GM12878 (cell line): ENCODE data around the gene SLMAP. TPM values are rescaled to one million over a fixed set of nuclear protein-coding genes. Genes with fewer than 3 reads are reported as not detected.

Experiments used
- ATAC-seq: fragments of 200-7000 bp; cut with Tn5 transposase; 3 replicates; pipeline ENCODE4 v1.9.1; 2020; ENCODE audit warnings: mild to moderate bottlenecking, moderate library complexity
- BruUV-seq: library from RNA; stranded (reverse); fragments of 400-500 nt; replicated peaks from 2 replicates; lab custom pipeline; 2021; lab: Mats Ljungman, UMichigan
- CTCF ChIA-PET: fragments of 300-600 bp; sonication (Branson Sonifier 250); formaldehyde crosslinking; extraction: SDS; loops from one replicate; lab custom pipeline; 2021; ENCODE audit warnings: inconsistent platforms; lab: Yijun Ruan, JAX
- POLR2A ChIA-PET: fragments of 350-600 bp; formaldehyde crosslinking; extraction: SDS; loops from one replicate; lab custom pipeline; 2021; ENCODE audit warnings: inconsistent platforms; lab: Charles Lee
- RAD21 ChIA-PET: fragments of 300-600 bp; sonication (Branson Sonifier 250); formaldehyde crosslinking; loops from one replicate; lab custom pipeline; 2023; ENCODE audit warnings: antibody characterized with exemption; ENCODE audit not compliant: unreplicated experiment; lab: Charles Lee
- SMC1A ChIA-PET: fragments of 300-600 bp; sonication (Branson Sonifier 250); formaldehyde crosslinking; loops from one replicate; lab custom pipeline; 2023; ENCODE audit not compliant: unreplicated experiment, uncharacterized antibody; lab: Charles Lee
- DNase-seq: peaks from one replicate; pipeline ENCODE4 v3.0.0-alpha.2; 2011; ENCODE audit warnings: low read depth, low spot score
- FAIRE-seq: peaks from 3 replicates; lab custom pipeline; 2011; peaks lifted over from hg19 to GRCh38; lab: Jason Lieb, UNC
- H2AFZ ChIP-seq: 2 replicates; pipeline ENCODE4 v1.6.0; 2011; ENCODE audit warnings: low read depth, low read length, control low read depth; ENCODE audit not compliant: control insufficient read depth
- H3K27ac ChIP-seq: 2 replicates; pipeline ENCODE4 v1.5.1; 2011; ENCODE audit warnings: control low read depth; ENCODE audit not compliant: control insufficient read depth, insufficient read depth
- H3K27me3 ChIP-seq, 2 experiments: replicated peaks in 1 of 2; 2 replicates each; pipeline versions ENCODE4 v1.6.0 to v1.6.1; 2011; ENCODE audit warnings: low read length in 1 of 2; ENCODE audit not compliant: control insufficient read depth in 2 of 2, insufficient read depth in 2 of 2
- H3K36me3 ChIP-seq, 2 experiments: 2 replicates each; pipeline ENCODE4 v1.5.1; 2011; ENCODE audit warnings: low read length in 1 of 2; ENCODE audit not compliant: control insufficient read depth in 2 of 2, insufficient read depth in 2 of 2
- H3K4me1 ChIP-seq: 2 replicates; pipeline ENCODE4 v1.6.1; 2011; ENCODE audit warnings: mild to moderate bottlenecking, low read length, moderate library complexity, mixed read lengths; ENCODE audit not compliant: control insufficient read depth, insufficient read depth
- H3K4me2 ChIP-seq: 2 replicates; pipeline ENCODE4 v1.6.0; 2011; ENCODE audit warnings: control low read depth; ENCODE audit not compliant: control insufficient read depth, insufficient read depth
- H3K4me3 ChIP-seq: fragments of 200-600 bp; sonication (generic); 2 replicates; pipeline ENCODE4 v1.5.1; 2016
- H3K79me2 ChIP-seq: 2 replicates; pipeline ENCODE4 v1.6.0; 2011; ENCODE audit warnings: low read length; ENCODE audit not compliant: control insufficient read depth, insufficient read depth
- H3K9ac ChIP-seq: 2 replicates; pipeline ENCODE4 v1.8.0; 2011; ENCODE audit warnings: low read length, control low read depth, mixed read lengths; ENCODE audit not compliant: control insufficient read depth, insufficient read depth
- H3K9me3 ChIP-seq: replicated peaks from 3 replicates; pipeline ENCODE4 v1.5.1; 2011; ENCODE audit warnings: mild to moderate bottlenecking, low read length; ENCODE audit not compliant: control insufficient read depth, insufficient read depth
- H4K20me1 ChIP-seq: 2 replicates; pipeline ENCODE4 v1.6.0; 2011; ENCODE audit not compliant: control insufficient read depth, insufficient read depth
- CHD4 ChIP-seq: fragments of 200-600 bp; sonication (generic); IDR thresholded peaks from 2 replicates; pipeline ENCODE4 v1.6.1; 2016; ENCODE audit warnings: mild to moderate bottlenecking
- CREM ChIP-seq: IDR thresholded peaks from 2 replicates; pipeline ENCODE4 v1.6.1; 2014; ENCODE audit warnings: antibody characterized with exemption, low read depth
- EGR1 ChIP-seq, 2 experiments: IDR thresholded peaks; 1 replicate in 1 of 2; 2 replicates in 1 of 2; pipeline ENCODE4 v1.6.1; 2011 to 2012; ENCODE audit warnings: low read depth in 2 of 2, low read length in 2 of 2, borderline replicate concordance in 1 of 2, mild to moderate bottlenecking in 1 of 2, moderate library complexity in 1 of 2
- EZH2 ChIP-seq: IDR thresholded peaks from 2 replicates; pipeline ENCODE4 v1.6.1; 2012; ENCODE audit warnings: low read depth, mild to moderate bottlenecking, control low read depth, inconsistent platforms, low read length, borderline replicate concordance; ENCODE audit not compliant: control insufficient read depth
- FOXM1 ChIP-seq: IDR thresholded peaks from 2 replicates; pipeline ENCODE4 v1.6.1; 2012; ENCODE audit warnings: low read depth, mild to moderate bottlenecking, inconsistent platforms, low read length, moderate library complexity
- HDAC6 ChIP-seq: fragments of 200-600 bp; sonication (generic); IDR thresholded peaks from one replicate; pipeline ENCODE4 v1.8.0; 2017; ENCODE audit warnings: antibody characterized with exemption; ENCODE audit not compliant: unreplicated experiment
- RUNX3 ChIP-seq: IDR thresholded peaks from 2 replicates; pipeline ENCODE4 v1.6.1; 2012; ENCODE audit warnings: low read length, inconsistent platforms
- TCF7 ChIP-seq: IDR thresholded peaks from 2 replicates; pipeline ENCODE4 v1.6.1; 2014; ENCODE audit warnings: antibody characterized with exemption, borderline replicate concordance
- YBX1 ChIP-seq: fragments of 450-650 bp; IDR thresholded peaks from 2 replicates; pipeline ENCODE4 v1.6.1; 2016; ENCODE audit warnings: antibody characterized with exemption
- YY1 ChIP-seq: IDR thresholded peaks from 2 replicates; pipeline ENCODE4 v1.6.1; 2011; ENCODE audit warnings: low read depth, mild to moderate bottlenecking, low read length
- WGBS: methylation state at CpG from one replicate; pipeline ENCODE4 v1.1.6; 2016; ENCODE audit warnings: low lambda C conversion rate; ENCODE audit not compliant: insufficient replicate concordance, insufficient coverage; ENCODE audit errors: missing lambda C conversion rate; 5-methylcytosine and 5-hydroxymethylcytosine counted together
- in situ Hi-C: fragments of 300-500 bp; cut with MboI; formaldehyde crosslinking; loops from 9 replicates; pipeline ENCODE4 v1.14.3; 2018; ENCODE audit warnings: mixed read lengths
- intact Hi-C: fragments of 100-400 bp; cut with micrococcal nuclease; formaldehyde crosslinking; loops from one replicate; pipeline ENCODE4 v1.14.2; 2022; ENCODE audit not compliant: unreplicated experiment
- polyA plus RNA-seq, 11 experiments: library from polyadenylated mRNA; depleted of rRNA in 4 of 11; unstranded in 6 of 11; stranded (reverse) in 5 of 11; fragments of >200 nt; fragmentation: Nextera tagmentation in 4 of 11; fragmentation: Illumina TruSeq in 1 of 11; extraction: Ambion mirVana in 4 of 11; extraction: Trizol in 1 of 11; gene quantifications; 1 replicate in 1 of 11; 2 replicates in 10 of 11; pipeline versions ENCODE4 v1.2.1 to v1.2.3, GENCODE V29; 2011 to 2016; ENCODE audit warnings: inconsistent platforms in 2 of 11, missing spikeins in 2 of 11, low read depth in 1 of 11
- total RNA-seq, 4 experiments: library from RNA; depleted of rRNA in 3 of 4; stranded (reverse); fragments of >200 nt in 3 of 4; fragmentation: Illumina TruSeq in 1 of 4; extraction: Trizol in 1 of 4; gene quantifications; 2 replicates each; pipeline versions ENCODE4 v1.2.1 to v1.2.3, GENCODE V29; 2013 to 2021
- TF ChIP-seq, protein P1 (sequence below): IDR thresholded peaks from 2 replicates; pipeline ENCODE4 v1.6.1; 2012; ENCODE audit warnings: low read depth, low read length, improper control_type of control experiment
- TF ChIP-seq, protein P2 (sequence below): IDR thresholded peaks from 2 replicates; pipeline ENCODE4 v1.6.1; 2012; ENCODE audit warnings: improper control_type of control experiment, low read depth, low read length; ENCODE audit not compliant: insufficient replicate concordance
- TF ChIP-seq, protein P3 (sequence below): fragments of 450-650 bp; formaldehyde crosslinking; IDR thresholded peaks from 2 replicates; pipeline ENCODE4 v1.4.0; 2020; ENCODE audit warnings: mild to moderate bottlenecking, moderate library complexity

Gene SLMAP
- total and polyA plus RNA-seq, 10 of the 15 experiments (the other 5 are each of a cell fraction or from before 2014, with no cell fraction given) = 8.3 to 43.8 (median 26.4) TPM

DNA sequence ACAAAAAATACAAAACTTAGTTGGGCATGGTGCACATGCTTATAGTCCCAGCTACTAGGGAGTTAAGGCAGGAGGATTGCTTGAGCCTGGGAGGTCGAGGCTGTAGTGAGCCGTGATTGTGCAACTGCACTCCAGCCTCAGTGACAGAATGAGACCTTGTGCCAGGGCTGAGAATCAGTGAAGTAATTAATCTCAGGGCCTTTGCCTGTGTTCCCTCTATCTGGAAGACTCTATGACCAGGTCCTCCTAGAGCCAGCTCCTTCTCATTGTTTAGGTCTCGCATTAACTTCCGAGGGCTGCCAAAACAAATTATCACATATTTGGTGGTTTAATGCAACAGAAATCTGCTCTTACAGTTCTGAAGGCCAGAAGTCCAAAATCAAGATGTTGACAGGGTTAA is 210.7 kb downstream of the SLMAP start (continued):
- TF ChIP-seq, protein P1, sequence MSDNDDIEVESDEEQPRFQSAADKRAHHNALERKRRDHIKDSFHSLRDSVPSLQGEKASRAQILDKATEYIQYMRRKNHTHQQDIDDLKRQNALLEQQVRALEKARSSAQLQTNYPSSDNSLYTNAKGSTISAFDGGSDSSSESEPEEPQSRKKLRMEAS = no peak
- TF ChIP-seq, protein P2, sequence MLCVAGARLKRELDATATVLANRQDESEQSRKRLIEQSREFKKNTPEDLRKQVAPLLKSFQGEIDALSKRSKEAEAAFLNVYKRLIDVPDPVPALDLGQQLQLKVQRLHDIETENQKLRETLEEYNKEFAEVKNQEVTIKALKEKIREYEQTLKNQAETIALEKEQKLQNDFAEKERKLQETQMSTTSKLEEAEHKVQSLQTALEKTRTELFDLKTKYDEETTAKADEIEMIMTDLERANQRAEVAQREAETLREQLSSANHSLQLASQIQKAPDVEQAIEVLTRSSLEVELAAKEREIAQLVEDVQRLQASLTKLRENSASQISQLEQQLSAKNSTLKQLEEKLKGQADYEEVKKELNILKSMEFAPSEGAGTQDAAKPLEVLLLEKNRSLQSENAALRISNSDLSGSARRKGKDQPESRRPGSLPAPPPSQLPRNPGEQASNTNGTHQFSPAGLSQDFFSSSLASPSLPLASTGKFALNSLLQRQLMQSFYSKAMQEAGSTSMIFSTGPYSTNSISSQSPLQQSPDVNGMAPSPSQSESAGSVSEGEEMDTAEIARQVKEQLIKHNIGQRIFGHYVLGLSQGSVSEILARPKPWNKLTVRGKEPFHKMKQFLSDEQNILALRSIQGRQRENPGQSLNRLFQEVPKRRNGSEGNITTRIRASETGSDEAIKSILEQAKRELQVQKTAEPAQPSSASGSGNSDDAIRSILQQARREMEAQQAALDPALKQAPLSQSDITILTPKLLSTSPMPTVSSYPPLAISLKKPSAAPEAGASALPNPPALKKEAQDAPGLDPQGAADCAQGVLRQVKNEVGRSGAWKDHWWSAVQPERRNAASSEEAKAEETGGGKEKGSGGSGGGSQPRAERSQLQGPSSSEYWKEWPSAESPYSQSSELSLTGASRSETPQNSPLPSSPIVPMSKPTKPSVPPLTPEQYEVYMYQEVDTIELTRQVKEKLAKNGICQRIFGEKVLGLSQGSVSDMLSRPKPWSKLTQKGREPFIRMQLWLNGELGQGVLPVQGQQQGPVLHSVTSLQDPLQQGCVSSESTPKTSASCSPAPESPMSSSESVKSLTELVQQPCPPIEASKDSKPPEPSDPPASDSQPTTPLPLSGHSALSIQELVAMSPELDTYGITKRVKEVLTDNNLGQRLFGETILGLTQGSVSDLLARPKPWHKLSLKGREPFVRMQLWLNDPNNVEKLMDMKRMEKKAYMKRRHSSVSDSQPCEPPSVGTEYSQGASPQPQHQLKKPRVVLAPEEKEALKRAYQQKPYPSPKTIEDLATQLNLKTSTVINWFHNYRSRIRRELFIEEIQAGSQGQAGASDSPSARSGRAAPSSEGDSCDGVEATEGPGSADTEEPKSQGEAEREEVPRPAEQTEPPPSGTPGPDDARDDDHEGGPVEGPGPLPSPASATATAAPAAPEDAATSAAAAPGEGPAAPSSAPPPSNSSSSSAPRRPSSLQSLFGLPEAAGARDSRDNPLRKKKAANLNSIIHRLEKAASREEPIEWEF = no peak
- TF ChIP-seq CHD4 = no peak
- no peak for TF ChIP-seq HDAC6
- TF ChIP-seq YY1 = no peak
- TF ChIP-seq CREM = no peak

DNA sequence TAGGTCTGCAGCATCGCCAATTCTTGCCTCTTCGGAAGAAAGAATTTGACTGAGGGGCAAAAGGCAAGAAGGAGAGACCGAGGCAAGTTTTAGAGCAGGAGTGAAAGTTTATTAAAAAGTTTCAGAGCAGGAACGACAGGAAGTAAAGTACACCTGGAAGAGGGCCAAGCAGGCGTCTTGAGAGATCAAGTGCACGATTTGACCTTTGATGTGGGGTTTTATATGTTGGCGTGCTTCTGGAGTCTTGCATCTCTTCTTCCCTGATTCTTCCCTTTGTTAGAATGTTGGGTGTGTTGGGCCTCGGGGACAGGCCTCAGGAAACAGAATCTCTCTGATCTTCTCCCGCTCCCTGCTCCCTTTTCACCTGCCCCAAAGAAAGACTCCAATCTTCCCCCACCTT is 211.5 kb downstream of the SLMAP start:
- intact Hi-C loops = no loop called here
- no peak for ATAC-seq
- H2AFZ ChIP-seq = no peak overlapping the region
- no peaks in the 10 kb centered on the region for H3K36me3 ChIP-seq
- ChIA-PET RAD21 (no interaction called here), SMC1A (interaction anchor here (0.6 to 1.9 kb wide), 2 partner anchors 16 to 137 kb away, joined by 4 read pairs; no protein-coding TSS in a partner anchor), POLR2A (no interaction called here), CTCF (interaction anchor here (0.9 kb wide), 1 partner anchor 41 kb away, joined by 3 read pairs; no protein-coding TSS in a partner anchor)
- H3K4me1 ChIP-seq = no peaks in the 10 kb centered on the region
- no peaks in the 10 kb centered on the region for H3K79me2 ChIP-seq
- H3K9ac ChIP-seq = no peak overlapping the region
- in situ Hi-C loops = no loop called here
- no peaks in the 10 kb centered on the region for H4K20me1 ChIP-seq
- DNase-seq = no peak
- no peaks in the 10 kb centered on the region for H3K27me3 ChIP-seq
- no peak overlapping the region for H3K4me3 ChIP-seq
- BruUV-seq = no TSS peak
- 42% methylated on average over 9 of the region's 9 CpGs for WGBS
- H3K27ac ChIP-seq = no peak overlapping the region
- H3K4me2 ChIP-seq = no peak overlapping the region
- FAIRE-seq = no peak
- no peaks in the 10 kb centered on the region for H3K9me3 ChIP-seq
- no peak for TF ChIP-seq EZH2
- TF ChIP-seq, protein P3, sequence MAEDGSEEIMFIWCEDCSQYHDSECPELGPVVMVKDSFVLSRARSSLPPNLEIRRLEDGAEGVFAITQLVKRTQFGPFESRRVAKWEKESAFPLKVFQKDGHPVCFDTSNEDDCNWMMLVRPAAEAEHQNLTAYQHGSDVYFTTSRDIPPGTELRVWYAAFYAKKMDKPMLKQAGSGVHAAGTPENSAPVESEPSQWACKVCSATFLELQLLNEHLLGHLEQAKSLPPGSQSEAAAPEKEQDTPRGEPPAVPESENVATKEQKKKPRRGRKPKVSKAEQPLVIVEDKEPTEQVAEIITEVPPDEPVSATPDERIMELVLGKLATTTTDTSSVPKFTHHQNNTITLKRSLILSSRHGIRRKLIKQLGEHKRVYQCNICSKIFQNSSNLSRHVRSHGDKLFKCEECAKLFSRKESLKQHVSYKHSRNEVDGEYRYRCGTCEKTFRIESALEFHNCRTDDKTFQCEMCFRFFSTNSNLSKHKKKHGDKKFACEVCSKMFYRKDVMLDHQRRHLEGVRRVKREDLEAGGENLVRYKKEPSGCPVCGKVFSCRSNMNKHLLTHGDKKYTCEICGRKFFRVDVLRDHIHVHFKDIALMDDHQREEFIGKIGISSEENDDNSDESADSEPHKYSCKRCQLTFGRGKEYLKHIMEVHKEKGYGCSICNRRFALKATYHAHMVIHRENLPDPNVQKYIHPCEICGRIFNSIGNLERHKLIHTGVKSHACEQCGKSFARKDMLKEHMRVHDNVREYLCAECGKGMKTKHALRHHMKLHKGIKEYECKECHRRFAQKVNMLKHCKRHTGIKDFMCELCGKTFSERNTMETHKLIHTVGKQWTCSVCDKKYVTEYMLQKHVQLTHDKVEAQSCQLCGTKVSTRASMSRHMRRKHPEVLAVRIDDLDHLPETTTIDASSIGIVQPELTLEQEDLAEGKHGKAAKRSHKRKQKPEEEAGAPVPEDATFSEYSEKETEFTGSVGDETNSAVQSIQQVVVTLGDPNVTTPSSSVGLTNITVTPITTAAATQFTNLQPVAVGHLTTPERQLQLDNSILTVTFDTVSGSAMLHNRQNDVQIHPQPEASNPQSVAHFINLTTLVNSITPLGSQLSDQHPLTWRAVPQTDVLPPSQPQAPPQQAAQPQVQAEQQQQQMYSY (CRISPR knock-in tag) = no peak
- no peak for TF ChIP-seq RUNX3
- TF ChIP-seq FOXM1 = no peak
- no peak for TF ChIP-seq EGR1 (IDR thresholded peaks at IDR 0.05; ENCODE audit: borderline replicate concordance in 1 of 2, low read depth in 2 of 2, low read length in 2 of 2)
- TF ChIP-seq TCF7 = no peak
- no peak for TF ChIP-seq YBX1
